ENCODE results near the gene GCAT. TPM values are rescaled to one million over a fixed set of nuclear protein-coding genes. Genes with fewer than 3 reads are reported as not detected.

The GCAT gene
- total and polyA plus RNA-seq, 2 of the 13 experiments (the other 11 are each of a cell fraction or from before 2014, with no cell fraction given) = 28.0 to 50.3 TPM

GRCh38 chr22:37805810-37806277 lies 1.9 kb upstream of the GCAT start (continued):
- TF ChIP-seq ZBTB7A (CRISPR knock-in tag; IDR thresholded peaks at IDR 0.05) = no peak
- TF ChIP-seq ZBTB7B (CRISPR knock-in tag; IDR thresholded peaks at IDR 0.05) = no peak
- TF ChIP-seq AHDC1 (CRISPR knock-in tag; IDR thresholded peaks at IDR 0.05; ENCODE audit: borderline replicate concordance) = 0 out of 2 replicates have a peak, but pooled peaks have one; percentile 22
- no peak for TF ChIP-seq SETDB1 (CRISPR knock-in tag; IDR thresholded peaks at IDR 0.05; ENCODE audit: borderline replicate concordance)
- TF ChIP-seq DRAP1 (CRISPR knock-in tag; IDR thresholded peaks at IDR 0.05) = no peak
- no peak for TF ChIP-seq ZNF776 (CRISPR knock-in tag; IDR thresholded peaks at IDR 0.05)
- TF ChIP-seq ARHGAP35 (CRISPR knock-in tag; IDR thresholded peaks at IDR 0.05; ENCODE audit: borderline replicate concordance) = no peak
- TF ChIP-seq HDAC1 (CRISPR knock-in tag; IDR thresholded peaks at IDR 0.05) = 0 out of 2 replicates have a peak, but pooled peaks have one; percentile 15
- no peak for TF ChIP-seq BRCA1 (CRISPR knock-in tag; IDR thresholded peaks at IDR 0.05)
- TF ChIP-seq FOXP4 (CRISPR knock-in tag; IDR thresholded peaks at IDR 0.05) = no peak
- peak; percentile 65; the same call in 1 of the 2 replicates for TF ChIP-seq ZNF121 (CRISPR knock-in tag; IDR thresholded peaks at IDR 0.05)
- TF ChIP-seq ZGPAT (CRISPR knock-in tag; IDR thresholded peaks at IDR 0.05) = no peak
- TF ChIP-seq RARG (CRISPR knock-in tag; IDR thresholded peaks at IDR 0.05; ENCODE audit: low read depth) = no peak
- 0 out of 2 replicates have a peak, but pooled peaks have one; percentile 30 for TF ChIP-seq SP4 (CRISPR knock-in tag; IDR thresholded peaks at IDR 0.05)
- peak; percentile 27 for TF ChIP-seq MED8 (CRISPR knock-in tag; IDR thresholded peaks at IDR 0.05; ENCODE audit: insufficient replicate concordance)
- no peak for TF ChIP-seq MTERF4 (CRISPR knock-in tag; IDR thresholded peaks at IDR 0.05)
- no peak for TF ChIP-seq PCBP1 (IDR thresholded peaks at IDR 0.05; ENCODE audit: borderline replicate concordance, low read depth, low read length)
- peak; percentile 25; the same call in 1 of the 2 replicates for TF ChIP-seq POLR2AphosphoS5 (IDR thresholded peaks at IDR 0.05; ENCODE audit: low read depth, low read length)
- no peak for TF ChIP-seq GLI4 (CRISPR knock-in tag; IDR thresholded peaks at IDR 0.05; ENCODE audit: borderline replicate concordance)
